WERI-Rb-1 (cell line): ENCODE results near the gene CD69.

Experiments
- DNase-seq: peaks from one replicate; pipeline ENCODE4 v3.0.0-alpha.2; 2020
- H3K27ac ChIP-seq: fragments of 250-450 bp; sonication (Bioruptor Pico); 2 replicates; pipeline ENCODE4 v1.5.1; 2020; ENCODE audit warnings: mild to moderate bottlenecking, moderate library complexity
- H3K27me3 ChIP-seq: fragments of 250-450 bp; sonication (Bioruptor Pico); 2 replicates; pipeline ENCODE4 v1.5.1; 2021; ENCODE audit warnings: mild to moderate bottlenecking, low read depth, moderate library complexity; ENCODE audit not compliant: insufficient read depth, severe bottlenecking
- H3K36me3 ChIP-seq: fragments of 250-450 bp; sonication (Bioruptor Pico); 2 replicates; pipeline ENCODE4 v1.5.1; 2020; ENCODE audit warnings: mild to moderate bottlenecking, moderate library complexity
- H3K4me3 ChIP-seq: 2 replicates; pipeline ENCODE4 v1.5.1; 2011; ENCODE audit warnings: low read depth, mild to moderate bottlenecking, control low read depth, low read length
- H3K9me3 ChIP-seq: fragments of 250-450 bp; sonication (Bioruptor Pico); 2 replicates; pipeline ENCODE4 v1.5.1; 2021; ENCODE audit warnings: mild to moderate bottlenecking, moderate library complexity; ENCODE audit not compliant: severe bottlenecking
- CTCF ChIP-seq: IDR thresholded peaks from 2 replicates; pipeline ENCODE4 v1.5.1; 2011; ENCODE audit warnings: low read depth, mild to moderate bottlenecking, control low read depth, inconsistent platforms, low read length

Gene CD69

GRCh38 chr12:9784816-9785215 is 24.1 kb upstream of the CD69 start:
- no peak for DNase-seq
- Histone ChIP-seq H3K36me3 (no peaks in the 10 kb centered on the region), H3K27me3 (no peaks in the 10 kb centered on the region), H3K4me3 (no peak overlapping the region), H3K9me3 (no peaks in the 10 kb centered on the region), H3K27ac (no peak overlapping the region)
- no peak for TF ChIP-seq CTCF

- no peaks in the 10 kb centered on the region for H3K36me3 ChIP-seq
- DNase-seq: no peak
- H3K27ac ChIP-seq: no peak overlapping the region
- no peak overlapping the region for H3K4me3 ChIP-seq
- no peaks in the 10 kb centered on the region for H3K27me3 ChIP-seq
- no peaks in the 10 kb centered on the region for H3K9me3 ChIP-seq
- no peak for TF ChIP-seq CTCF
Observed at GRCh38 chr12:9784326-9784725, 23.6 kb upstream of the CD69 start.

- TF ChIP-seq CTCF: no peak
- H3K36me3 ChIP-seq: no peaks in the 10 kb centered on the region
- H3K9me3 ChIP-seq: no peaks in the 10 kb centered on the region
- DNase-seq: no peak
- H3K4me3 ChIP-seq: no peak overlapping the region
- no peaks in the 10 kb centered on the region for H3K27me3 ChIP-seq
- H3K27ac ChIP-seq: no peak overlapping the region
Observed at GRCh38 chr12:9782547-9783382, 22.1 kb upstream of the CD69 start.

- Histone ChIP-seq H3K27me3 (no peaks in the 10 kb centered on the region), H3K27ac (no peak overlapping the region)
Observed at GRCh38 chr12:9781360-9781759, 20.7 kb upstream of the CD69 start.

GRCh38 chr12:9779209-9779608 is 18.5 kb upstream of the CD69 start:
- no peak for DNase-seq
- Histone ChIP-seq H3K36me3 (no peaks in the 10 kb centered on the region), H3K4me3 (no peak overlapping the region), H3K27me3 (no peaks in the 10 kb centered on the region), H3K9me3 (no peaks in the 10 kb centered on the region), H3K27ac (no peak overlapping the region)
- TF ChIP-seq CTCF: no peak

More at GRCh38 chr12:9781360-9781759, 20.7 kb upstream of the CD69 start:
- no peaks in the 10 kb centered on the region for H3K36me3 ChIP-seq
- H3K4me3 ChIP-seq: no peak overlapping the region
- no peak for TF ChIP-seq CTCF
- no peaks in the 10 kb centered on the region for H3K9me3 ChIP-seq
- no peak for DNase-seq

- Histone ChIP-seq H3K36me3 (no peaks in the 10 kb centered on the region), H3K9me3 (no peaks in the 10 kb centered on the region), H3K27ac (no peak overlapping the region), H3K4me3 (no peak overlapping the region), H3K27me3 (no peaks in the 10 kb centered on the region)
- no peak for DNase-seq
- no peak for TF ChIP-seq CTCF
Observed at GRCh38 chr12:9776781-9777180, 16.1 kb upstream of the CD69 start.
